Suprapubic skin (tissue), 4 donors: Measurements from ENCODE around the gene OR52E2. TPM values are rescaled to one million over a fixed set of nuclear protein-coding genes. Genes with fewer than 3 reads are reported as not detected.

Source experiments
- DNase-seq, 2 donors: peaks; one replicate each; pipeline ENCODE4 v3.0.0-alpha.2; 2019; ENCODE audit warnings: low spot score in 2 of 2
- H3K27ac ChIP-seq: fragments of 200-600 bp; sonication (generic); one replicate; pipeline ENCODE4 v1.5.1; 2019
- H3K27me3 ChIP-seq: fragments of 200-600 bp; sonication (generic); one replicate; pipeline ENCODE4 v1.5.1; 2019
- H3K36me3 ChIP-seq: fragments of 200-600 bp; sonication (generic); one replicate; pipeline ENCODE4 v1.5.1; 2019
- H3K4me1 ChIP-seq: fragments of 200-600 bp; sonication (generic); one replicate; pipeline ENCODE4 v1.5.1; 2019
- H3K4me3 ChIP-seq: fragments of 200-600 bp; sonication (generic); one replicate; pipeline ENCODE4 v1.5.1; 2019; ENCODE audit warnings: mild to moderate bottlenecking
- H3K9me3 ChIP-seq: fragments of 200-600 bp; sonication (generic); one replicate; pipeline ENCODE4 v1.5.1; 2019
- EP300 ChIP-seq: sonication (generic); formaldehyde crosslinking; IDR thresholded peaks from one replicate; pipeline ENCODE4 v1.6.1; 2017; ENCODE audit warnings: antibody characterized with exemption
- POLR2A ChIP-seq, 2 donors: fragments of 450-650 bp; IDR thresholded peaks; one replicate each; pipeline ENCODE4 v1.6.1; 2017; ENCODE audit warnings: antibody characterized with exemption in 2 of 2, mild to moderate bottlenecking in 2 of 2, moderate library complexity in 2 of 2
- POLR2AphosphoS5 ChIP-seq, 3 donors: sonication (generic); formaldehyde crosslinking; IDR thresholded peaks; one replicate each; pipeline ENCODE4 v1.6.1; 2017; ENCODE audit warnings: antibody characterized with exemption in 3 of 3
- WGBS: methylation state at CpG from one replicate; pipeline ENCODE4 v1.1.5; 2018; 5-methylcytosine and 5-hydroxymethylcytosine counted together
- total RNA-seq, 4 donors: library from RNA; depleted of rRNA; stranded (reverse); fragments of >200 nt; gene quantifications; one replicate each; pipeline ENCODE4 v1.1.0, GENCODE V29; 2016
- TF ChIP-seq, protein P1 (sequence below), 2 donors: fragments of 200-600 bp in 1 of 2; fragments of 450-650 bp in 1 of 2; sonication (generic) in 1 of 2; IDR thresholded peaks; one replicate each; pipeline ENCODE4 v1.5.1; 2016 to 2019; ENCODE audit warnings: antibody characterized with exemption in 2 of 2, mild to moderate bottlenecking in 1 of 2, moderate library complexity in 1 of 2

OR52E2 gene
- total RNA-seq, result not detected

DNA sequence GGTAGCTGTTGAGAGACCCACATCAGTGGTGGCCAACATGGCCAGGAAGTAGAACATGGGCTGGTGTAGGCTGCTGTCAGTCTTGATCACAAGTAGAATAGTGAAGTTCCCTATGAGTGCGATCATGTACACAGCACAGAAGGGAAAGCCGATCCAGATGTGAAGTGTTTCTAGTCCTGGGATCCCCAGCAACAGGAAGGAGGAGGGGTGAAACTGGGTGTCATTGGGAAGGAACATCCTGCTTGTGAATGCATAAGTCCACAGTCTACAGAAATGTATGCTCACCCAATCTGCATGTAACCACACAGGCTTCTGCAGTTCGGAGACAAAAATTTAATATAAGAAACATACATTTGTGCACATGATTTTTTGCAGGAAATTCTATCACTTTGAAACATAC, at the start of gene OR52E2:
Gene OR52E2, minus strand, starts transcription at position 237 of the 400 bp plus-strand sequence. Its CDS starts 0 bp downstream, at position 237.
- no peaks in the 10 kb centered on the region for H3K27me3 ChIP-seq
- no peaks in the 10 kb centered on the region for H3K4me1 ChIP-seq
- no peaks in the 10 kb centered on the region for H3K9me3 ChIP-seq
- H3K4me3 ChIP-seq, result no peak within 1 kb of the TSS
- DNase-seq, result no peak
- TF ChIP-seq EP300, result no peak
- no peak for TF ChIP-seq POLR2A (IDR thresholded peaks at IDR 0.05)
- TF ChIP-seq POLR2AphosphoS5 (IDR thresholded peaks at IDR 0.05), result no peak
- TF ChIP-seq, protein P1, sequence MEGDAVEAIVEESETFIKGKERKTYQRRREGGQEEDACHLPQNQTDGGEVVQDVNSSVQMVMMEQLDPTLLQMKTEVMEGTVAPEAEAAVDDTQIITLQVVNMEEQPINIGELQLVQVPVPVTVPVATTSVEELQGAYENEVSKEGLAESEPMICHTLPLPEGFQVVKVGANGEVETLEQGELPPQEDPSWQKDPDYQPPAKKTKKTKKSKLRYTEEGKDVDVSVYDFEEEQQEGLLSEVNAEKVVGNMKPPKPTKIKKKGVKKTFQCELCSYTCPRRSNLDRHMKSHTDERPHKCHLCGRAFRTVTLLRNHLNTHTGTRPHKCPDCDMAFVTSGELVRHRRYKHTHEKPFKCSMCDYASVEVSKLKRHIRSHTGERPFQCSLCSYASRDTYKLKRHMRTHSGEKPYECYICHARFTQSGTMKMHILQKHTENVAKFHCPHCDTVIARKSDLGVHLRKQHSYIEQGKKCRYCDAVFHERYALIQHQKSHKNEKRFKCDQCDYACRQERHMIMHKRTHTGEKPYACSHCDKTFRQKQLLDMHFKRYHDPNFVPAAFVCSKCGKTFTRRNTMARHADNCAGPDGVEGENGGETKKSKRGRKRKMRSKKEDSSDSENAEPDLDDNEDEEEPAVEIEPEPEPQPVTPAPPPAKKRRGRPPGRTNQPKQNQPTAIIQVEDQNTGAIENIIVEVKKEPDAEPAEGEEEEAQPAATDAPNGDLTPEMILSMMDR (IDR thresholded peaks at IDR 0.05), result no peak
- no peaks in the 10 kb centered on the region for H3K36me3 ChIP-seq
- WGBS, result 53% methylated on average over 3 of the region's 3 CpGs
- no peak within 1 kb of the TSS for H3K27ac ChIP-seq

DNA sequence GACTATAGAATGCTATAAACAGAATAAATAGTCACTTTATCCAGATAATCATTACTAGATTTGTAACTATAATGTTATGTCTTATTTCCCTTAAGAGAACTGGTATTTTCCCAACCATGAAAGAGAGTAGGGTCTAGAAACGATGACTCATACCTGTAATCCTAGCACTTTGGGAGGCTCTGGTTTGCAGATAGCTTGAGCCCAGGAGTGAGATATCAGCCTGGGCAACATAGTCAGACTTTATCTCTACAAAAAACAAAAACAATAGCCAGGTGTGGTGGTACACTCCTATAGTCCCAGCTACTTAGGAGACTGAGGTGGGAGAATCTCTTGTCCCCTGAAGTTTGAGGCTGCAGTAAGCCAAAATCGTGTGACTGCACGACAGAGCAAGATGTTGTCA, 47.9 kb upstream of the OR52E2 start:
- 72% methylated on average over 3 of the region's 3 CpGs for whole genome bisulfite sequencing
- no peak for DNase-seq
- Histone ChIP-seq H3K27ac (no peak overlapping the region), H3K36me3 (no peaks in the 10 kb centered on the region), H3K4me3 (no peak overlapping the region), H3K9me3 (no peaks in the 10 kb centered on the region), H3K4me1 (no peaks in the 10 kb centered on the region), H3K27me3 (no peaks in the 10 kb centered on the region)
- TF ChIP-seq POLR2A (IDR thresholded peaks at IDR 0.05), result no peak
- TF ChIP-seq, protein P1 (IDR thresholded peaks at IDR 0.05), result no peak
- no peak for TF ChIP-seq EP300
- TF ChIP-seq POLR2AphosphoS5 (IDR thresholded peaks at IDR 0.05), result no peak

DNA sequence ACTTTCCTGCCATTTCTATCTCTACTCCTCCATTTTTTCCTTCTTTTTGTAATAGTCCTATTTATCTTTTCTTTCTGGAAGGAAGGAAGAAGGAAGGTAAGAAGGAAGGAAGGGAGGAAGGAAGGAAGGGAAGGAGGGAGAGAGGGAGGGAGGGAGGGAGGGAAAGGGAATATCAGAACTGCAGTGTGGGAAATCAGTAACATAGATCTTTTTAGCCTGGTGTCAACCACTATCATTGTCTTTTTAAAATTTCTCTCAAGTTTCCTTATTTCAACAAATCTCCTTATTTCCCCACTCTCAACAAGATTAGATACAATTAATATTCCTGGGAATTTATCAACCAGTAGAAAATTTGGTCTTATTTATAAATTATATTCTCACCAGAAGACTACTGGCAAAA, 43.6 kb upstream of the OR52E2 start:
- Histone ChIP-seq H3K4me3 (no peak overlapping the region), H3K9me3 (no peaks in the 10 kb centered on the region)
- TF ChIP-seq POLR2A (IDR thresholded peaks at IDR 0.05) (no peak), EP300 (no peak), POLR2AphosphoS5 (IDR thresholded peaks at IDR 0.05) (no peak)
- TF ChIP-seq, protein P1 (IDR thresholded peaks at IDR 0.05), result no peak

DNA sequence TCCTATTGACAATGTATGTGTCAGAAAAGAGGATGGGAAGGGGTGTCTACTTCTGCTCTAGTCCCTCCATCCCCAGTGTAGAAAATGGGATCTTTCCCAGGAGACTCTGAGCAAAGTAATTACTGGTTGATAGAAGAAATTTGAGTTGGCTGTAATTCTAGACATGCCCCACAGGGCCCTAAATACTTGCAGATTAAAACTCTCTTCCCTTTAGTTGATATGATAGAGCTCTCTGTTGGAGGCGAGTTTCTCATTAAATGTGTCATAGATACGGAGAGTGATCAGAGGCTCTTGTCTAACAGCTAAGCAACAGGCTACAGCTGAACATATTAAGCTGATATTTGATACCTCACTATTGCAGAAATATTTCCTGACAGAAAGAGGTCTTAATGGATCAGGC, 42.8 kb upstream of the OR52E2 start:
- WGBS, result 57% methylated on average over 2 of the region's 2 CpGs

More for the DNA sequence above, 43.6 kb upstream of the OR52E2 start:
- Histone ChIP-seq H3K27ac (no peak overlapping the region), H3K4me1 (no peaks in the 10 kb centered on the region), H3K27me3 (no peaks in the 10 kb centered on the region), H3K36me3 (no peaks in the 10 kb centered on the region)
- no peak for DNase-seq

DNA sequence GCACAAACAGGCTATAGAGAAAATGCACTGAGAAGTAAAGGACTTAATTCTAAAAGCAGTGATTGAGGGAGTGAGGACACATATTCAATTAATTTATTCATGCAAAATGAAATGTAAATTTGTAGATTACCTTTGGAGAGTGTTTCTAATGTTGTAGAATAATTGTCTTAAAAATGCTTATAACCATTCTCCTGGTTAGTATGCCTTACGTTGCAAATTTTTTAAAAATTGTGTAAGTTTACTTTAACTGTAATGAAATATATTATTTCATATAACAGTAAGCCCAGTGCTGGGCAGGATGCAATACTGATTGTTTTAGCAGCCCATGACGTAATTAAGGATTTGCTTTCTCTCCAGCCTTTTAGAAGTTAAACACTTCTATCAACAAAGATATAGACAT, 36.6 kb upstream of the OR52E2 start:
- H3K36me3 ChIP-seq, result no peaks in the 10 kb centered on the region
- no peaks in the 10 kb centered on the region for H3K27me3 ChIP-seq
- no peaks in the 10 kb centered on the region for H3K9me3 ChIP-seq
- H3K27ac ChIP-seq, result no peak overlapping the region
- no peaks in the 10 kb centered on the region for H3K4me1 ChIP-seq
- no peak overlapping the region for H3K4me3 ChIP-seq
- WGBS, result 84% methylated on average over 2 of the region's 2 CpGs
- DNase-seq, result no peak
- TF ChIP-seq, protein P1 (IDR thresholded peaks at IDR 0.05), result no peak

More for the DNA sequence above, 42.8 kb upstream of the OR52E2 start:
- TF ChIP-seq EP300 (no peak), POLR2AphosphoS5 (IDR thresholded peaks at IDR 0.05) (no peak), POLR2A (IDR thresholded peaks at IDR 0.05) (no peak)
- TF ChIP-seq, protein P1 (IDR thresholded peaks at IDR 0.05), result no peak
- H3K36me3 ChIP-seq, result no peaks in the 10 kb centered on the region
- DNase-seq, result no peak
- H3K4me1 ChIP-seq, result no peaks in the 10 kb centered on the region
- no peaks in the 10 kb centered on the region for H3K9me3 ChIP-seq
- no peaks in the 10 kb centered on the region for H3K27me3 ChIP-seq
- H3K4me3 ChIP-seq, result no peak overlapping the region
- H3K27ac ChIP-seq, result no peak overlapping the region
